Stimulated activated CD4-positive, alpha-beta T cell treated with anti-CD3 and anti-CD28 coated beads, Interleukin-4, amount 100 ng/mL, for 48 hours (primary cell): ENCODE data around the gene WDFY4.

ENCODE experiments used
- DNase-seq, 2 donors: peaks; one replicate each; pipeline ENCODE4 v3.0.0-alpha.2; 2020; ENCODE audit warnings: low read depth in 2 of 2

WDFY4 gene

GRCh38 chr10:48878091-48878490 lies 193.4 kb downstream of the WDFY4 start:
- DNase-seq: no peak

- DNase-seq: no peak
These were observed 194.8 kb downstream of the WDFY4 start for GRCh38 chr10:48879451-48879850.

- DNase-seq: no peak
These were observed 195.5 kb downstream of the WDFY4 start for GRCh38 chr10:48880016-48880705.

- DNase-seq: no peak
These were observed 197.3 kb downstream of the WDFY4 start for GRCh38 chr10:48881937-48882336.

- no peak for DNase-seq
These were observed 198.2 kb downstream of the WDFY4 start for GRCh38 chr10:48882881-48883280.

- no peak for DNase-seq
These were observed 199.0 kb downstream of the WDFY4 start for GRCh38 chr10:48883701-48884100.

GRCh38 chr10:48884179-48885045 lies 199.7 kb downstream of the WDFY4 start:
- no peak for DNase-seq

- DNase-seq: no peak
These were observed 200.7 kb downstream of the WDFY4 start for GRCh38 chr10:48885376-48885775.

GRCh38 chr10:48887982-48888381 lies 203.3 kb downstream of the WDFY4 start:
- no peak for DNase-seq

GRCh38 chr10:48890888-48891850 lies 206.5 kb downstream of the WDFY4 start:
- no peak for DNase-seq

- DNase-seq: no peak
These were observed 210.5 kb downstream of the WDFY4 start for GRCh38 chr10:48894911-48895802.

GRCh38 chr10:48895803-48896195 lies 211.1 kb downstream of the WDFY4 start:
- no peak for DNase-seq

- no peak for DNase-seq
These were observed 212.2 kb downstream of the WDFY4 start for GRCh38 chr10:48896756-48897440.

- DNase-seq: no peak
These were observed 212.7 kb downstream of the WDFY4 start for GRCh38 chr10:48897441-48897790.

GRCh38 chr10:48898426-48898825 lies 213.8 kb downstream of the WDFY4 start:
- no peak for DNase-seq

GRCh38 chr10:48899781-48900180 lies 215.1 kb downstream of the WDFY4 start:
- no peak for DNase-seq

GRCh38 chr10:48900371-48900801 lies 215.7 kb downstream of the WDFY4 start:
- DNase-seq: no peak

- no peak for DNase-seq
These were observed 216.6 kb downstream of the WDFY4 start for GRCh38 chr10:48901319-48901718.

- DNase-seq: no peak
These were observed 217.4 kb downstream of the WDFY4 start for GRCh38 chr10:48902096-48902495.

GRCh38 chr10:48903151-48903550 lies 218.5 kb downstream of the WDFY4 start:
- no peak for DNase-seq
